GM23338 (cell line): ENCODE measurements around the gene TMEM123.

Source experiments
- EZH2 ChIP-seq: fragments of 200-600 bp; sonication (generic); IDR thresholded peaks from one replicate; pipeline ENCODE4 v1.8.0; 2017; ENCODE audit warnings: antibody characterized with exemption, mild to moderate bottlenecking, low read depth; ENCODE audit not compliant: unreplicated experiment
- EZH2phosphoT487 ChIP-seq: fragments of 200-600 bp; sonication (generic); IDR thresholded peaks from one replicate; pipeline ENCODE4 v1.8.1; 2018; ENCODE audit warnings: antibody characterized with exemption; ENCODE audit not compliant: unreplicated experiment
- POLR2AphosphoS5 ChIP-seq: IDR thresholded peaks from 2 replicates; pipeline ENCODE4 v1.6.1; 2016; ENCODE audit warnings: antibody characterized with exemption, low read depth
- ZNF331 ChIP-seq: fragments of 250-450 bp; sonication (Bioruptor Pico); IDR thresholded peaks from 2 replicates; pipeline ENCODE4 v1.5.0; 2020; ENCODE audit warnings: low read depth, mild to moderate bottlenecking, moderate library complexity
- TF ChIP-seq, protein P1 (sequence below), 2 experiments: fragments of 200-600 bp in 1 of 2; sonication (generic) in 1 of 2; conservative IDR thresholded peaks; 2 replicates each; pipeline versions ENCODE4 v1.5.1 to v1.6.1; 2016 to 2017; ENCODE audit warnings: antibody characterized with exemption in 2 of 2, low read depth in 2 of 2, mild to moderate bottlenecking in 2 of 2, moderate library complexity in 1 of 2

DNA sequence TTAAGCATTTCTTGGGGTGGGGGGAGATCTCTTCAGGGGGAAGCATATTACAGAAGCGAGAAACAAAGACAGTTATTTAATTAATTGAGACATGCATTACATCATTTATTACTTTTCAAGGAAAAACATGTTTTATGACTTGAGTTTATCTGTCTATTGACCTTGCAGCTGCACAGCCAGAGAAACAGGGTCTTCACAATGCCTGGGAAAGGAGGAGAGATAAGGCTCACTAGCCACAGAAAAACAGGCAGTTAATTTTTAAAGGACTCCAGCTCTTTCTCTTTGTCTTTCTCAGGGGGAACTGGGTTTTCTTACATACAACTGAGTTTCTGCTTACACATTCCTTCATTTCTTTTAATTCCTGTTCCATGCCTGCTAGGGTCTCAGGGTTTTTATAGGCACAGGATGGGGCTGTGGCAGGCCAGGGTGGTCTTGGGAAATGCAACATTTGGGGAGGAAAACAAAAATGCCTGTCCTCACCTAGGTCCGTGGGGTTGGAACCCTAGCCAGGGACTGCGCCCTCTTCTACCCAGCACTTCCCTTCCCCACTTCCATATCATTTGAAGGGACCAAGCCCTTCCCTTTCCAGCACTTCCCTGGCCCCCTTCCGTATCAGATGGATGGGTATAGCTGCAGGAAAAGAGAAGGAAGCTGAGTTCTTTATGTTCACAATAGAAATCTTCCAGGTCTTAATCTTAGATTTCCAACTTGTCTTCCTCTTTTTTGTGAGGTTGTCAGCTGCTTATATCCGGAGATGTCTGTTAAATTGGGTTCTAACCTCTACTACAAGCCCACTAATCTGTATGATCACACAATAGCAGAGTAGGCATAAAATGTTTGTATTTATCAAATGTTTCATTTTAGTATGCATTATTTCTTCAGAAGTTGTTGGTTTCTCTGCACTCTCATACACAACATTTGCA, 67.2 kb downstream of the TMEM123 start:
- TF ChIP-seq ZNF331 = no peak
- TF ChIP-seq, protein P1, sequence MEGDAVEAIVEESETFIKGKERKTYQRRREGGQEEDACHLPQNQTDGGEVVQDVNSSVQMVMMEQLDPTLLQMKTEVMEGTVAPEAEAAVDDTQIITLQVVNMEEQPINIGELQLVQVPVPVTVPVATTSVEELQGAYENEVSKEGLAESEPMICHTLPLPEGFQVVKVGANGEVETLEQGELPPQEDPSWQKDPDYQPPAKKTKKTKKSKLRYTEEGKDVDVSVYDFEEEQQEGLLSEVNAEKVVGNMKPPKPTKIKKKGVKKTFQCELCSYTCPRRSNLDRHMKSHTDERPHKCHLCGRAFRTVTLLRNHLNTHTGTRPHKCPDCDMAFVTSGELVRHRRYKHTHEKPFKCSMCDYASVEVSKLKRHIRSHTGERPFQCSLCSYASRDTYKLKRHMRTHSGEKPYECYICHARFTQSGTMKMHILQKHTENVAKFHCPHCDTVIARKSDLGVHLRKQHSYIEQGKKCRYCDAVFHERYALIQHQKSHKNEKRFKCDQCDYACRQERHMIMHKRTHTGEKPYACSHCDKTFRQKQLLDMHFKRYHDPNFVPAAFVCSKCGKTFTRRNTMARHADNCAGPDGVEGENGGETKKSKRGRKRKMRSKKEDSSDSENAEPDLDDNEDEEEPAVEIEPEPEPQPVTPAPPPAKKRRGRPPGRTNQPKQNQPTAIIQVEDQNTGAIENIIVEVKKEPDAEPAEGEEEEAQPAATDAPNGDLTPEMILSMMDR (conservative IDR thresholded peaks at IDR 0.05; ENCODE audit: low read depth in 2 of 2) = no peak
- TF ChIP-seq POLR2AphosphoS5 = no peak
- no peak for TF ChIP-seq EZH2phosphoT487
- no peak for TF ChIP-seq EZH2
